ENCODE measurements around the gene ARHGAP45. TPM values are rescaled to one million over a fixed set of nuclear protein-coding genes. Genes with fewer than 3 reads are reported as not detected.

ARHGAP45 gene
- total RNA-seq, 1 donor from 2014 or later: 3.2 TPM

DNA sequence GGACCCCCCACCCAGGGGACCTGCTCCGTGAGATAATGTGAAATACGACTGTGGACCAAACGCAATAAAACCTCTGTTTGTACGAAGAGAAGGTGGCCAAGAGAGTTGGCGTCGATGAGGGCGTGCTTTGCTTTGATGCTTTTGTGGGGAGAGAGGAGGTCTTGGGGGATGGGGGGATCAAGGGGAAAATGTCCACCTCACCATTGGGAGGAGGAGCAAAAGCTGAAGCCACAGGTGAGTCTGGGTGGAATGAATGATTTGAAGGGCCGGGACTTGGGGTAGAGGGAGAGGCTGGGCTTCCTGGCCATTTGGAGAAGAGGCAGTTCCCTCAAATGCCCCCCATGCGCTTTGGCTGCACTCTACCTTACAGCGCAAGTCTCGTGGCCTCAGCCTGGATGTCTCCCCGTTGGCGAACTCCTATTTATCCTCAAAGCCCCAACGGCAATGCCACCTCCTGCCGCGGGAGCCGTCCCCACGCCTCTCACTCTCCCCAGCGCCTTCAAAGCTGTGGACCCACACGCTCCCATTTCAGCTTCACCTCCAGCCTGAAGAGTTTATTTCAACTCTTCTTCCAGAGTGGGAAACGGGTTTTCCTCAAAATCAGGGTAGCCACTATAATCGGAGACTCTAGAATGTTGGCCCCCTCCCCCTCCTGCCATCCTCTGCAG lies 27.9 kb upstream of the ARHGAP45 start:
- Mint-ChIP-seq H3K36me3 (peaks cover 18% of the 10 kb centered on the region), H3K27ac (peak overlapping the region; percentile 89), H3K4me3 (peak overlapping the region; percentile 73), H3K9me3 (no peaks in the 10 kb centered on the region), H3K4me1 (peaks cover 20% of the 10 kb centered on the region), H3K27me3 (ENCODE audit: low read depth) (no peaks in the 10 kb centered on the region)
- no peak for DNase-seq (ENCODE audit: low spot score in 2 of 2, unreplicated experiment in 2 of 2)
- TF ChIP-seq, protein P1, sequence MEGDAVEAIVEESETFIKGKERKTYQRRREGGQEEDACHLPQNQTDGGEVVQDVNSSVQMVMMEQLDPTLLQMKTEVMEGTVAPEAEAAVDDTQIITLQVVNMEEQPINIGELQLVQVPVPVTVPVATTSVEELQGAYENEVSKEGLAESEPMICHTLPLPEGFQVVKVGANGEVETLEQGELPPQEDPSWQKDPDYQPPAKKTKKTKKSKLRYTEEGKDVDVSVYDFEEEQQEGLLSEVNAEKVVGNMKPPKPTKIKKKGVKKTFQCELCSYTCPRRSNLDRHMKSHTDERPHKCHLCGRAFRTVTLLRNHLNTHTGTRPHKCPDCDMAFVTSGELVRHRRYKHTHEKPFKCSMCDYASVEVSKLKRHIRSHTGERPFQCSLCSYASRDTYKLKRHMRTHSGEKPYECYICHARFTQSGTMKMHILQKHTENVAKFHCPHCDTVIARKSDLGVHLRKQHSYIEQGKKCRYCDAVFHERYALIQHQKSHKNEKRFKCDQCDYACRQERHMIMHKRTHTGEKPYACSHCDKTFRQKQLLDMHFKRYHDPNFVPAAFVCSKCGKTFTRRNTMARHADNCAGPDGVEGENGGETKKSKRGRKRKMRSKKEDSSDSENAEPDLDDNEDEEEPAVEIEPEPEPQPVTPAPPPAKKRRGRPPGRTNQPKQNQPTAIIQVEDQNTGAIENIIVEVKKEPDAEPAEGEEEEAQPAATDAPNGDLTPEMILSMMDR (IDR thresholded peaks at IDR 0.05; ENCODE audit: unreplicated experiment): no peak

DNA sequence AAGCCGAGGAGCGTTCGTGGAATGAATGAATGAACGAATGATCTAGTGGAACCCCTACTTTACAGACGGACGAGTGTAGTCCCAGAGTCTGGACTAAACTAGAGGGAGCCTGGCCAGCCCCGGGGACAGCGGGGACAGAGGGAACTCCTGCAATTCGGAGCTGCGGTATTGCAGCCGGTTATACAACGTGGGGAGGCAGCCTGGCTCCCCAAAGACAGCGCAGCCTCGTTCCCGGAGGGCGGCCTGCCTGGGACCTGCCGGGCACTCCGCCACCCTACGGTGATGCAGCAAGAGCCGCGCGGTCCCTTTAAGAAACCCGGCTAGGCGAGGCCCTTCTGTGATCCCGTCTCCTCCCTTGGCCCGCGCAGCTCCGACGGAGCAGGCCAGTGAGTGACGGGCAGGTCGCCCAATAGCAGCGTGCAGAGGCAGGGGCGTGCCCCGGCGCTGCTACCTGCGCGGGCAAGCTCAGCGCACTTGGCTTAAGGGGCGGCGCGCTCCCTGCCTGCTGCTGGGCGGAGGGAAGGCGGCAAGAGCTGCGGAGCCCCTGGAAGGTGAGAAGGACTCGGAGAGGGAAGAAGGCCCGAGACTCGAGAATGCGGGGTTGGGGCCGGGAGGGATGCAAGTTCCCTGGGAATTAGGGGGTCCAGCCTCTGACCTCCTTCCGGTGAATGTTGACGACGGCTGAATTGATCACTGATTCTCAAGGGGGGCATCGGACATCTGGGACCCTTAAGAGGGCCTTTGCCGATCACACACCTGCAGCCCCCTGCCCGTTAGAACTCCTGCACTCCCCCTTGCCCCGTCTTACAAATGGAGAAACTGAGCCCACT lies 27.1 kb upstream of the ARHGAP45 start, which contains the start of gene ABCA7:
TSS of gene ABCA7 (plus strand) at position 462 of the 830 bp plus-strand sequence. CDS start 1,255 bp downstream, outside the sequence.
- Mint-ChIP-seq H3K4me1 (peaks cover 20% of the 10 kb centered on the region), H3K9me3 (no peaks in the 10 kb centered on the region), H3K4me3 (peak within 1 kb of the TSS; percentile 73), H3K27ac (peak within 1 kb of the TSS; percentile 89), H3K36me3 (peaks cover 18% of the 10 kb centered on the region), H3K27me3 (ENCODE audit: low read depth) (no peaks in the 10 kb centered on the region)
- peak; percentile 98 to 100 for DNase-seq (ENCODE audit: low spot score in 2 of 2, unreplicated experiment in 2 of 2)
- TF ChIP-seq, protein P1 (IDR thresholded peaks at IDR 0.05; ENCODE audit: unreplicated experiment): no peak

DNA sequence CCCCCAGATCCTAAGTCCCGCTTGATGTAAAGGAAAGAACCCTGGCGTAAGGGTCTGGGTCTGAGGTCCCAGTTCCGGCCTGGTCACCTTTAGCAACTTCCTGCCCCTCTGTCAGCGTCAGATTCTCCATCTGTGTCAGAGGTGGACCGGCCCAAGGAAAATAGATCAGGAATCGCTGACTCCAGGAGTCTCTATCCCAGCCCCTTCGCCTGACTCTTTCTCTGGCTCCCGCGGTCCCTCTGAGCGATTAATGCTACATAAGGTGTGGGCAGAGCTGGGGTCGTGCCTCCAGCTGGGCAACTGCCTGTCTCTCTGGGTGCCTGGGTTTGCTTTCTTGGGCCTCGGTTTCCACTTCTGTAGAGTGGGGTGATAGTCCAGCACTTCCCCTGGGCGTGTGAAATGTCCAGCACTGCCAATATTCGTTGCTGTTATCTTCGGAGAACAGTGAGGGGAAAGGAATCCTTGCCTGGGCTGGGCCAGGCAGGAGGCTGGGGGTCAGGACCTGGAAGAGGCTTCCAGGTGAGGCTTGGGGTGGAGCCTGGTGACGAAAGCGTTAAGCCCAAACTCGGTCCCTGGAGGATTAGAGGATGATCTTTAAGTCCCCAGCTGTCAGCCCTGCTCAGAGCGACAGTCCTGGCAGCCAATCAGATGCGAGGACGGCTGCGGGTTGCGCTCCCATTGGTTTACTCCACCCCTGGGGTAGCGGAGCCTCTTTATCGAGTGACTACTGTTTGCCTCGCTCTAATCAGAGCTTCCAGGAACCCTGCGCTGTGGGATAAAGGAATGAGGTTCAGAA lies 26.3 kb upstream of the ARHGAP45 start:
- peak overlapping the region; percentile 86 for H3K27ac Mint-ChIP-seq
- H3K4me1 Mint-ChIP-seq: peaks cover 20% of the 10 kb centered on the region
- peak; percentile 83 to 90 for DNase-seq (ENCODE audit: low spot score in 2 of 2, unreplicated experiment in 2 of 2)
- peak overlapping the region; percentile 73 for H3K4me3 Mint-ChIP-seq
- no peaks in the 10 kb centered on the region for H3K27me3 Mint-ChIP-seq (ENCODE audit: low read depth)
- TF ChIP-seq, protein P1 (IDR thresholded peaks at IDR 0.05; ENCODE audit: unreplicated experiment): no peak
- no peaks in the 10 kb centered on the region for H3K9me3 Mint-ChIP-seq
- H3K36me3 Mint-ChIP-seq: peaks cover 14% of the 10 kb centered on the region

DNA sequence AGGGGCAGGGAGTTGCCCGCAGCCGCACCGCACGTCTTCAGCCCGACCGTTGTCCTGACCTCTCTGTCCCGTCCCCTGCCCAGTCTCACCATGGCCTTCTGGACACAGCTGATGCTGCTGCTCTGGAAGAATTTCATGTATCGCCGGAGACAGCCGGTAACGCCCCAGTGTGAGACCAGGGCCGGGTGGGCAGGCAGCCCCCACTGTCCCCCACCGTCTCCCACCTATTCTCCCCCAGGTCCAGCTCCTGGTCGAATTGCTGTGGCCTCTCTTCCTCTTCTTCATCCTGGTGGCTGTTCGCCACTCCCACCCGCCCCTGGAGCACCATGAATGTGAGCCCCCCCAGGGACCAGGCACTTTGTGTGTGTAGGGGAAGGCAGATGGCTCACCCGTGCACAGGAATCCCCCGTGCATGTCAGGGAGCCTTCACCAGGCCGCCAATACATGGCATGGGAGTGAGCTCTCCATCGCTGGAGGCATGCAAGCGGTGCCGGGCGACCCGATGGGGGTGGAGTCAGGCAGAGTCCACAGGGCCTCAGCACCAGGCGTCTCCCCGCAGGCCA lies 25.6 kb upstream of the ARHGAP45 start:
- Mint-ChIP-seq H3K36me3 (peaks cover 11% of the 10 kb centered on the region), H3K9me3 (no peaks in the 10 kb centered on the region), H3K27ac (peak overlapping the region; percentile 56), H3K4me1 (peaks cover 20% of the 10 kb centered on the region), H3K27me3 (ENCODE audit: low read depth) (no peaks in the 10 kb centered on the region), H3K4me3 (peak overlapping the region; percentile 73)
- TF ChIP-seq, protein P1 (IDR thresholded peaks at IDR 0.05; ENCODE audit: unreplicated experiment): no peak
- no peak for DNase-seq (ENCODE audit: low spot score in 2 of 2, unreplicated experiment in 2 of 2)

Measured in mesothelial cell of epicardium (in vitro differentiated cells).